A673 (cell line): ENCODE measurements around the gene ITPRID2. TPM values are rescaled to one million over a fixed set of nuclear protein-coding genes. Genes with fewer than 3 reads are reported as not detected.

Experiments
- BruUV-seq: library from RNA; stranded (reverse); fragments of 400-500 nt; replicated peaks from 2 replicates; lab custom pipeline; 2021; lab: Mats Ljungman, UMichigan
- CTCF ChIA-PET: fragments of 300-600 bp; sonication (Branson Sonifier 250); formaldehyde crosslinking; loops from one replicate; lab custom pipeline; 2022; ENCODE audit warnings: antibody characterized with exemption; lab: Charles Lee
- POLR2A ChIA-PET: fragments of 300-600 bp; sonication (Branson Sonifier 250); formaldehyde crosslinking; loops from one replicate; lab custom pipeline; 2022; ENCODE audit warnings: antibody characterized with exemption; ENCODE audit not compliant: low non-redundant PET; lab: Charles Lee
- DNase-seq: peaks from one replicate; pipeline ENCODE4 v3.0.0-alpha.2; 2015; ENCODE audit warnings: low spot score
- H3K27ac ChIP-seq: fragments of 200-600 bp; sonication (generic); 2 replicates; pipeline ENCODE4 v1.5.1; 2016; ENCODE audit warnings: mixed run types, low read depth, mild to moderate bottlenecking, mixed read lengths, antibody characterized with exemption, low read length; ENCODE audit not compliant: poor library complexity, severe bottlenecking
- H3K27me3 ChIP-seq: fragments of 200-600 bp; sonication (generic); replicated peaks from 2 replicates; pipeline ENCODE4 v1.6.1; 2017; ENCODE audit warnings: mixed run types, low read depth, mild to moderate bottlenecking, mixed read lengths, antibody characterized with exemption, low read length; ENCODE audit not compliant: insufficient read depth, poor library complexity
- H3K36me3 ChIP-seq: fragments of 200-600 bp; sonication (generic); 2 replicates; pipeline ENCODE4 v1.6.1; 2016; ENCODE audit warnings: mixed run types, mild to moderate bottlenecking, mixed read lengths, antibody characterized with exemption, low read length; ENCODE audit not compliant: insufficient read depth, poor library complexity, severe bottlenecking
- H3K4me1 ChIP-seq: fragments of 200-600 bp; sonication (generic); 2 replicates; pipeline ENCODE4 v1.6.1; 2017; ENCODE audit warnings: mixed run types, mild to moderate bottlenecking, mixed read lengths, antibody characterized with exemption, low read length; ENCODE audit not compliant: insufficient read depth, poor library complexity, severe bottlenecking
- H3K4me3 ChIP-seq: fragments of 200-600 bp; sonication (generic); 2 replicates; pipeline ENCODE4 v1.5.1; 2016; ENCODE audit warnings: low read depth, mixed run types, mild to moderate bottlenecking, mixed read lengths, low read length; ENCODE audit not compliant: poor library complexity, severe bottlenecking
- H3K9me3 ChIP-seq: fragments of 200-600 bp; sonication (generic); 2 replicates; pipeline ENCODE4 v1.6.1; 2016; ENCODE audit warnings: mixed run types, low read depth, mild to moderate bottlenecking, mixed read lengths, antibody characterized with exemption, low read length; ENCODE audit not compliant: poor library complexity, severe bottlenecking
- CTCF ChIP-seq: fragments of 300-800, 200-600 bp; sonication (generic); conservative IDR thresholded peaks from 2 replicates; pipeline ENCODE4 v1.5.1; 2017; ENCODE audit warnings: low read depth, mild to moderate bottlenecking, antibody characterized with exemption, low read length, moderate library complexity, mixed read lengths
- EZH2 ChIP-seq: fragments of 200-600 bp; sonication (generic); IDR thresholded peaks from 2 replicates; pipeline ENCODE4 v1.6.1; 2017; ENCODE audit warnings: borderline replicate concordance, low read depth, mild to moderate bottlenecking, mixed read lengths, antibody characterized with exemption, low read length; ENCODE audit not compliant: poor library complexity, severe bottlenecking
- intact Hi-C: fragments of 100-400 bp; cut with micrococcal nuclease; formaldehyde crosslinking; loops from one replicate; pipeline ENCODE4 v1.10.0; 2022; ENCODE audit not compliant: unreplicated experiment
- total RNA-seq: library from RNA; stranded (reverse); gene quantifications from 2 replicates; pipeline ENCODE4 v1.2.3, GENCODE V29; 2021

ITPRID2 gene
- total RNA-seq, 1 experiment from 2014 or later, result 141 TPM

- ChIA-PET POLR2A (no interaction called here), CTCF (no interaction called here)
- no peak for TF ChIP-seq EZH2
- no peak for TF ChIP-seq CTCF
- no peaks in the 10 kb centered on the region for H3K27me3 ChIP-seq
- no peak overlapping the region for H3K27ac ChIP-seq
- DNase-seq, result no peak
- H3K4me1 ChIP-seq, result no peaks in the 10 kb centered on the region
- H3K9me3 ChIP-seq, result no peaks in the 10 kb centered on the region
- no TSS peak for BruUV-seq
- no peak overlapping the region for H3K4me3 ChIP-seq
- H3K36me3 ChIP-seq, result peaks cover 6% of the 10 kb centered on the region
- intact Hi-C loops, result no loop called here
Measured at GRCh38 chr2:181934694-181935093, 43.2 kb downstream of the ITPRID2 start.

- CTCF ChIA-PET, result interaction anchor here (1.3 kb wide), 1 partner anchor 16 kb away, joined by 3 read pairs; no protein-coding TSS in a partner anchor
- no peak overlapping the region for H3K27ac ChIP-seq
- intact Hi-C loops, result no loop called here
- POLR2A ChIA-PET, result no interaction called here
- H3K27me3 ChIP-seq, result no peaks in the 10 kb centered on the region
- H3K4me3 ChIP-seq, result no peak overlapping the region
- no TSS peak for BruUV-seq
- no peaks in the 10 kb centered on the region for H3K4me1 ChIP-seq
- H3K9me3 ChIP-seq, result no peaks in the 10 kb centered on the region
- H3K36me3 ChIP-seq, result no peaks in the 10 kb centered on the region
- TF ChIP-seq CTCF (no peak), EZH2 (no peak)
- DNase-seq, result no peak
Measured at GRCh38 chr2:181937473-181937872, 45.9 kb downstream of the ITPRID2 start.

- no peak overlapping the region for H3K27ac ChIP-seq
- CTCF ChIA-PET, result no interaction called here
- intact Hi-C loops, result no loop called here
- POLR2A ChIA-PET, result no interaction called here
- H3K36me3 ChIP-seq, result no peaks in the 10 kb centered on the region
- no TSS peak for BruUV-seq
- no peak overlapping the region for H3K4me3 ChIP-seq
- DNase-seq, result no peak
- no peaks in the 10 kb centered on the region for H3K27me3 ChIP-seq
- H3K9me3 ChIP-seq, result no peaks in the 10 kb centered on the region
- H3K4me1 ChIP-seq, result no peaks in the 10 kb centered on the region
- no peak for TF ChIP-seq EZH2
- TF ChIP-seq CTCF, result no peak
Measured at GRCh38 chr2:181943411-181944124, 52.0 kb downstream of the ITPRID2 start.
